Neural cell (in vitro differentiated cells): ENCODE results near the gene ALDH1L1. TPM values are rescaled to one million over a fixed set of nuclear protein-coding genes. Genes with fewer than 3 reads are reported as not detected.

Source experiments
- H2AFZ ChIP-seq: fragments of 200-600, 300-800 bp; sonication (generic), shearing (Covaris generic); 2 replicates; pipeline ENCODE4 v1.6.0; 2014; ENCODE audit warnings: low read depth, mild to moderate bottlenecking, antibody characterized with exemption, low read length, moderate library complexity
- H3F3A ChIP-seq: fragments of 200-600 bp; shearing (Covaris generic); 2 replicates; pipeline ENCODE4 v1.6.1; 2016; ENCODE audit warnings: mild to moderate bottlenecking, moderate library complexity, mixed read lengths, antibody characterized with exemption, low read length; ENCODE audit not compliant: insufficient read depth, poor library complexity, severe bottlenecking
- H3K27ac ChIP-seq: fragments of 200-600, 300-800 bp; sonication (generic), shearing (Covaris generic); 2 replicates; pipeline ENCODE4 v1.5.1; 2014; ENCODE audit warnings: mild to moderate bottlenecking, low read length, moderate library complexity
- H3K27me3 ChIP-seq: fragments of 300-800, 200-600 bp; sonication (generic), shearing (Covaris generic); 2 replicates; pipeline ENCODE4 v1.6.0; 2014; ENCODE audit warnings: mild to moderate bottlenecking, low read depth, low read length, moderate library complexity; ENCODE audit not compliant: insufficient read depth
- H3K36me3 ChIP-seq: fragments of 300-800, 200-600 bp; sonication (generic), shearing (Covaris generic); 2 replicates; pipeline ENCODE4 v1.5.1; 2014; ENCODE audit warnings: mild to moderate bottlenecking, antibody characterized with exemption, low read length, moderate library complexity; ENCODE audit not compliant: insufficient read depth
- H3K4me2 ChIP-seq: fragments of 300-800, 200-600 bp; sonication (generic), shearing (Covaris generic); 2 replicates; pipeline ENCODE4 v1.6.0; 2014; ENCODE audit warnings: mild to moderate bottlenecking, low read length
- H3K4me3 ChIP-seq: fragments of 300-800, 200-600 bp; sonication (generic), shearing (Covaris generic); 2 replicates; pipeline ENCODE4 v1.5.1; 2014; ENCODE audit warnings: mild to moderate bottlenecking, low read length, moderate library complexity
- H3K79me2 ChIP-seq: fragments of 200-600 bp; shearing (Covaris generic); replicated peaks from 2 replicates; pipeline ENCODE4 v1.6.0; 2014; ENCODE audit warnings: mild to moderate bottlenecking, low read length, moderate library complexity; ENCODE audit not compliant: insufficient read depth
- H3K9ac ChIP-seq: fragments of 300-800, 200-600 bp; sonication (generic), shearing (Covaris generic); 2 replicates; pipeline ENCODE4 v1.6.1; 2016; ENCODE audit warnings: mild to moderate bottlenecking, low read length, mixed read lengths
- H3K9me2 ChIP-seq: fragments of 200-600 bp; shearing (Covaris generic); 2 replicates; pipeline ENCODE4 v1.6.1; 2016; ENCODE audit warnings: mild to moderate bottlenecking, low read length, mixed read lengths; ENCODE audit not compliant: insufficient read depth
- H3K9me3 ChIP-seq: fragments of 200-600, 300-800 bp; sonication (generic), shearing (Covaris generic); 2 replicates; pipeline ENCODE4 v1.6.1; 2016; ENCODE audit warnings: mild to moderate bottlenecking, mixed run types, low read length, moderate library complexity, mixed read lengths
- H4K20me1 ChIP-seq: fragments of 200-600 bp; shearing (Covaris generic); 2 replicates; pipeline ENCODE4 v1.6.1; 2016; ENCODE audit warnings: mild to moderate bottlenecking, mixed run types; ENCODE audit not compliant: insufficient read depth
- CTCF ChIP-seq: fragments of 450-650 bp; IDR thresholded peaks from 2 replicates; pipeline ENCODE4 v1.5.1; 2014; ENCODE audit warnings: antibody characterized with exemption, mild to moderate bottlenecking, moderate library complexity; ENCODE audit not compliant: poor library complexity, severe bottlenecking
- EP300 ChIP-seq: fragments of 450-650 bp; conservative IDR thresholded peaks from 2 replicates; pipeline ENCODE4 v1.6.1; 2014; ENCODE audit warnings: antibody characterized with exemption, mild to moderate bottlenecking, moderate library complexity; ENCODE audit not compliant: poor library complexity, severe bottlenecking
- EZH2 ChIP-seq: fragments of 200-600, 300-800 bp; shearing (Covaris generic), sonication (generic); IDR thresholded peaks from 2 replicates; pipeline ENCODE4 v1.6.1; 2014; ENCODE audit warnings: antibody characterized with exemption, low read length, borderline replicate concordance, mild to moderate bottlenecking; ENCODE audit not compliant: insufficient read depth, poor library complexity, severe bottlenecking
- MXI1 ChIP-seq: fragments of 450-650 bp; conservative IDR thresholded peaks from 2 replicates; pipeline ENCODE4 v1.6.1; 2014; ENCODE audit warnings: antibody characterized with exemption, mild to moderate bottlenecking; ENCODE audit not compliant: poor library complexity, severe bottlenecking
- POLR2AphosphoS5 ChIP-seq: IDR thresholded peaks from 2 replicates; pipeline ENCODE4 v1.6.1; 2012
- RAD21 ChIP-seq: fragments of 450-650 bp; conservative IDR thresholded peaks from 2 replicates; pipeline ENCODE4 v1.6.1; 2014; ENCODE audit warnings: antibody characterized with exemption, mild to moderate bottlenecking, moderate library complexity
- SMC3 ChIP-seq: fragments of 450-650 bp; conservative IDR thresholded peaks from 2 replicates; pipeline ENCODE4 v1.6.1; 2014; ENCODE audit warnings: antibody characterized with exemption, mild to moderate bottlenecking, moderate library complexity; ENCODE audit not compliant: poor library complexity
- TAF1 ChIP-seq: IDR thresholded peaks from 2 replicates; pipeline ENCODE4 v1.6.1; 2012; ENCODE audit warnings: low read depth
- polyA plus RNA-seq: library from polyadenylated mRNA; depleted of rRNA; stranded (reverse); fragments of >200 nt; gene quantifications from 2 replicates; pipeline ENCODE4 v1.2.3, GENCODE V29; 2014
- TF ChIP-seq, protein P1 (sequence below): IDR thresholded peaks from 2 replicates; pipeline ENCODE4 v1.6.1; 2012; ENCODE audit warnings: borderline replicate concordance

Gene ALDH1L1
- polyA plus RNA-seq, 1 donor from 2014 or later = not detected

- TF ChIP-seq MXI1 (no peak), CTCF (no peak), RAD21 (no peak), SMC3 (no peak), EZH2 (no peak)
- H3K9me2 ChIP-seq = no peaks in the 10 kb centered on the region
- no peak overlapping the region for H3K4me2 ChIP-seq
- no peak overlapping the region for H2AFZ ChIP-seq
- H4K20me1 ChIP-seq = no peaks in the 10 kb centered on the region
- no peak overlapping the region for H3K27ac ChIP-seq
- H3K9ac ChIP-seq = no peak overlapping the region
- H3K79me2 ChIP-seq = no peaks in the 10 kb centered on the region
- H3K27me3 ChIP-seq = no peaks in the 10 kb centered on the region
- H3K4me3 ChIP-seq = no peak overlapping the region
- H3K9me3 ChIP-seq = no peaks in the 10 kb centered on the region
- no peaks in the 10 kb centered on the region for H3K36me3 ChIP-seq
- H3F3A ChIP-seq = no peaks in the 10 kb centered on the region
These were observed 55.5 kb downstream of the ALDH1L1 start for GRCh38 chr3:126124896-126125295.

DNA sequence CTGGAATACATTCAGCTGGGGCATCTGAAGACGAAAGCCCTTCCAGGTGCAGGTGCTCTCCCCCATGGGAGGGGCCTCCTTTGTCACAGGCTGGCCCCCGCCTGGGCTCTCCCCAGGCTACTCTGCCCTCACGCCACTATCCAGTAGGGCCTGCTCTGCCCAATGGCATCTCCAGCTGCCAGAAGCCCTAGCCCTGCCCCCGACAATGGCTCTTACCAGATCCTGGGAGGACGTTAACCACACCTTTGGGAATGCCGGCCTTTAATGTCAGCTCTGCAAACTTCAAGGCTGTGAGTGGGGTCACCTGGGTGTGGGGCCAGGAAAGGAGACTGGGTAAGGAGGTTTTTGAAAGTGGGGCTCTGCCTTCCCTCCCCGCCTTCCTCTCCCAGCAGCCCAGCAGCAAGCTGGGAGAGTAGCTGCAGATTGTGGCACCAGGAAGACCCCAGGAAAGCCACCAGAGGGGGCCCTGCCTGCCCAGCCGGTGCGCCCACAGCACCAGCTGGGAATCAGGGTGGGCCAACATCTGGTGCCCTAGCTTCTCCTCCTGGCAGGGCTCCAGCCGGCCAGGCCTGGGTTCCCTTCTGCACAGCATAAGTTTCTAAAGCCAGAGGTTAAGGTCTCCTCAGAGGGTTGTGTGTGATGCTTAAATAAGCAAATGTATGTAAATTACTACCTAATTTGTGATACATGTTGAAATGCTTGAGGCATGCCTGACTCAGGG is 56.1 kb downstream of the ALDH1L1 start:
- Histone ChIP-seq H3K27me3 (no peaks in the 10 kb centered on the region), H3K9me3 (no peaks in the 10 kb centered on the region), H3K79me2 (no peaks in the 10 kb centered on the region), H3K36me3 (no peaks in the 10 kb centered on the region), H3K9ac (no peak overlapping the region), H3K9me2 (no peaks in the 10 kb centered on the region), H3K4me2 (no peak overlapping the region), H4K20me1 (no peaks in the 10 kb centered on the region), H3K4me3 (no peak overlapping the region), H3F3A (no peaks in the 10 kb centered on the region), H2AFZ (no peak overlapping the region), H3K27ac (no peak overlapping the region)
- TF ChIP-seq EP300 (no peak), MXI1 (no peak), POLR2AphosphoS5 (no peak), TAF1 (no peak), SMC3 (no peak), EZH2 (no peak), RAD21 (no peak), CTCF (no peak)
- TF ChIP-seq, protein P1, sequence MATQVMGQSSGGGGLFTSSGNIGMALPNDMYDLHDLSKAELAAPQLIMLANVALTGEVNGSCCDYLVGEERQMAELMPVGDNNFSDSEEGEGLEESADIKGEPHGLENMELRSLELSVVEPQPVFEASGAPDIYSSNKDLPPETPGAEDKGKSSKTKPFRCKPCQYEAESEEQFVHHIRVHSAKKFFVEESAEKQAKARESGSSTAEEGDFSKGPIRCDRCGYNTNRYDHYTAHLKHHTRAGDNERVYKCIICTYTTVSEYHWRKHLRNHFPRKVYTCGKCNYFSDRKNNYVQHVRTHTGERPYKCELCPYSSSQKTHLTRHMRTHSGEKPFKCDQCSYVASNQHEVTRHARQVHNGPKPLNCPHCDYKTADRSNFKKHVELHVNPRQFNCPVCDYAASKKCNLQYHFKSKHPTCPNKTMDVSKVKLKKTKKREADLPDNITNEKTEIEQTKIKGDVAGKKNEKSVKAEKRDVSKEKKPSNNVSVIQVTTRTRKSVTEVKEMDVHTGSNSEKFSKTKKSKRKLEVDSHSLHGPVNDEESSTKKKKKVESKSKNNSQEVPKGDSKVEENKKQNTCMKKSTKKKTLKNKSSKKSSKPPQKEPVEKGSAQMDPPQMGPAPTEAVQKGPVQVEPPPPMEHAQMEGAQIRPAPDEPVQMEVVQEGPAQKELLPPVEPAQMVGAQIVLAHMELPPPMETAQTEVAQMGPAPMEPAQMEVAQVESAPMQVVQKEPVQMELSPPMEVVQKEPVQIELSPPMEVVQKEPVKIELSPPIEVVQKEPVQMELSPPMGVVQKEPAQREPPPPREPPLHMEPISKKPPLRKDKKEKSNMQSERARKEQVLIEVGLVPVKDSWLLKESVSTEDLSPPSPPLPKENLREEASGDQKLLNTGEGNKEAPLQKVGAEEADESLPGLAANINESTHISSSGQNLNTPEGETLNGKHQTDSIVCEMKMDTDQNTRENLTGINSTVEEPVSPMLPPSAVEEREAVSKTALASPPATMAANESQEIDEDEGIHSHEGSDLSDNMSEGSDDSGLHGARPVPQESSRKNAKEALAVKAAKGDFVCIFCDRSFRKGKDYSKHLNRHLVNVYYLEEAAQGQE = no peak
